Activated CD4-positive, alpha-beta memory T cell treated with anti-CD3 and anti-CD28 coated beads for 36 hours (primary cell): ENCODE results near the gene TTLL6. TPM values are rescaled to one million over a fixed set of nuclear protein-coding genes. Genes with fewer than 3 reads are reported as not detected.

Experiments
- CTCF ChIA-PET: fragments of 350-600 bp; sonication (Branson Sonifier 250); formaldehyde crosslinking; loops from one replicate; lab custom pipeline; 2021; ENCODE audit warnings: antibody characterized with exemption, inconsistent platforms; lab: Charles Lee
- POLR2A ChIA-PET: fragments of 350-600 bp; sonication (Branson Sonifier 250); formaldehyde crosslinking; loops from one replicate; lab custom pipeline; 2021; ENCODE audit warnings: antibody characterized with exemption; lab: Charles Lee
- DNase-seq: peaks from one replicate; pipeline ENCODE4 v3.0.0-alpha.2; 2020
- H3K27ac Mint-ChIP-seq: one replicate; pipeline ENCODE4 v1.8.0; 2021; ENCODE audit warnings: mixed read lengths
- H3K27me3 Mint-ChIP-seq: one replicate; pipeline ENCODE4 v1.8.0; 2021; ENCODE audit warnings: mixed read lengths
- H3K36me3 Mint-ChIP-seq: one replicate; pipeline ENCODE4 v1.8.0; 2021; ENCODE audit warnings: mixed read lengths
- H3K4me1 Mint-ChIP-seq: one replicate; pipeline ENCODE4 v1.8.0; 2021; ENCODE audit warnings: low read depth, mixed read lengths
- H3K4me3 Mint-ChIP-seq: one replicate; pipeline ENCODE4 v1.8.0; 2021; ENCODE audit warnings: mild to moderate bottlenecking, mixed read lengths
- H3K9me3 Mint-ChIP-seq: one replicate; pipeline ENCODE4 v1.8.0; 2021; ENCODE audit warnings: mixed read lengths
- intact Hi-C: fragments of 100-400 bp; cut with micrococcal nuclease; formaldehyde crosslinking; loops from one replicate; pipeline ENCODE4 v1.15.1; 2023
- total RNA-seq, 2 experiments: library from RNA; stranded (reverse); gene quantifications; one replicate each; pipeline ENCODE4 v1.2.3, GENCODE V29; 2021

Gene TTLL6
- total RNA-seq, 2 experiments from 2014 or later: not detected

- Mint-ChIP-seq H3K4me3 (no peak overlapping the region), H3K27me3 (peaks cover 90% of the 10 kb centered on the region), H3K4me1 (peaks cover 36% of the 10 kb centered on the region), H3K36me3 (peaks cover 2% of the 10 kb centered on the region), H3K27ac (no peak overlapping the region), H3K9me3 (no peaks in the 10 kb centered on the region)
- ChIA-PET CTCF (interaction anchor here (0.5 to 4.4 kb wide), 46 partner anchors 8 to 503 kb away, joined by 3 to 57 read pairs (median 4); partner anchors contain the start of gene TTLL6), POLR2A (interaction anchor here (1.5 kb wide), 1 partner anchor 98 kb away, joined by 6 read pairs; the partner anchor contains the start of gene HOXB9)
- DNase-seq: peak; percentile 87
- intact Hi-C loops: loop anchor here (2.0 to 10.0 kb wide), 6 partner anchors 28 to 270 kb away; partner anchors contain the start of genes HOXB8 and IGF2BP1
Measured at GRCh38 chr17:48724251-48725003, 92.6 kb downstream of the TTLL6 start.

DNA sequence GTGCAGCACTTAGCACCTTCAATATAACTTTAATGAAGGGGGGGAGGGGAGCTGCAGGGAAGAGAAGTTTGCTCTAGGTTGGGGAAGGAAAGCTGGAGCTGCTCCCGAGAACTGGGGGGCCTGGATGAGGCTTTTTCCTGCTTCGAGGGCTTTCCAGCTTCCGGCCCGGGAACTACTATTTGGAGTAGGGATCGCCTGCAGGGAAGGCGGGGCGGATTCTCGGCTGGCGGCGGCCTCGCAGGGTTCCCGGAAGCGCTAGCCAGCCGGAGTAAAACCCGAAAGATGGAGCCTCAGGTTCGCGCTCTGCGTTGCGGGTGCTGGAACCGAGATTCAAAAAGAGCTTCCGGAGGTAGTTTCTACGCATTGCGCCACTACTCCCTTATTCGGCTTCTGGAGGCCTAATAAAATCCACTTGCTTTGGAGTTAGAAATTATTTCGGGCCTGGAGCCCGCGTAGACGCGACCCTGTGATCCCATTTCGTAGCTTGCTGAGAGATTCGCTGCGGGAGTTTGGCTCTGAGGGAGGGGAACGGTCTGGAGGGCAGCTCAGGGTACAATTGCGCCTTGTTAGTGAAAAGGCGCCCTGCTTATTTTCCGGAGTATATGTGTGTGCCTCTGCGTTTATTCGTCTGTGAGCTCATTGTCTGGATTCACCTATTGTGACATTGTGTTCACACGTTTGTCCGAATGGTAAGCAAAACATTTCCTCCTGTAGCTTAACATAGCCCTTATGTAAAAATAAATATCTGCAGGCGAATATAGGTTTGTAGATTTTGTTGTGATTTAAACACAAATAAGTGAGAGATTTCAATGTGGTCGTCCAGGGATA lies 93.4 kb downstream of the TTLL6 start:
- Mint-ChIP-seq H3K9me3 (no peaks in the 10 kb centered on the region), H3K36me3 (peaks cover 2% of the 10 kb centered on the region), H3K27me3 (peaks cover 90% of the 10 kb centered on the region), H3K4me3 (peak overlapping the region; percentile 17), H3K27ac (no peak overlapping the region), H3K4me1 (peaks cover 37% of the 10 kb centered on the region)
- DNase-seq: peak; percentile 34
- CTCF ChIA-PET: interaction anchor here (0.5 to 4.4 kb wide), 38 partner anchors 9 to 1955 kb away, joined by 3 to 57 read pairs (median 4); partner anchors contain the start of gene TTLL6
- intact Hi-C loops: loop anchor here (2.0 to 10.0 kb wide), 6 partner anchors 29 to 271 kb away; partner anchors contain the start of genes HOXB8 and IGF2BP1
- POLR2A ChIA-PET: interaction anchor here (1.5 kb wide), 1 partner anchor 98 kb away, joined by 6 read pairs; the partner anchor contains the start of gene HOXB9

GRCh38 chr17:48722915-48723422 lies 94.1 kb downstream of the TTLL6 start, which contains the start of gene PRAC2:
Gene PRAC2, plus strand, starts transcription at chr17:48723185. Its CDS starts 1,226 bp downstream, at chr17:48724411.
- no peak within 1 kb of the TSS for H3K27ac Mint-ChIP-seq
- POLR2A ChIA-PET: interaction anchor here (1.5 kb wide), 1 partner anchor 97 kb away, joined by 6 read pairs; the partner anchor contains the start of gene HOXB9

GRCh38 chr17:48722201-48722907 lies 94.7 kb downstream of the TTLL6 start, which contains the start of gene PRAC1:
Gene PRAC1, minus strand, starts transcription at chr17:48722518. Its CDS starts 126 bp downstream, at chr17:48722392.
- Mint-ChIP-seq H3K9me3 (no peaks in the 10 kb centered on the region), H3K36me3 (peaks cover 2% of the 10 kb centered on the region), H3K27ac (no peak within 1 kb of the TSS), H3K27me3 (peaks cover 92% of the 10 kb centered on the region), H3K4me1 (peaks cover 36% of the 10 kb centered on the region), H3K4me3 (no peak within 1 kb of the TSS)
- DNase-seq: no peak
- ChIA-PET CTCF (interaction anchor here (1.1 to 4.4 kb wide), 8 partner anchors 12 to 162 kb away, joined by 3 to 49 read pairs (median 8); no protein-coding TSS in a partner anchor), POLR2A (no interaction called here)
- intact Hi-C loops: loop anchor here (5.0 to 10.0 kb wide), 4 partner anchors 45 to 272 kb away; partner anchors contain the start of genes HOXB8 and IGF2BP1

More at GRCh38 chr17:48722915-48723422, 94.1 kb downstream of the TTLL6 start, which contains the start of gene PRAC2:
- intact Hi-C loops: loop anchor here (5.0 to 10.0 kb wide), 4 partner anchors 46 to 272 kb away; partner anchors contain the start of genes HOXB8 and IGF2BP1
- Mint-ChIP-seq H3K27me3 (peaks cover 92% of the 10 kb centered on the region), H3K4me1 (peaks cover 37% of the 10 kb centered on the region), H3K9me3 (no peaks in the 10 kb centered on the region), H3K4me3 (peak within 1 kb of the TSS; percentile 17), H3K36me3 (peaks cover 2% of the 10 kb centered on the region)
- DNase-seq: no peak
- CTCF ChIA-PET: interaction anchor here (0.7 to 4.4 kb wide), 13 partner anchors 12 to 166 kb away, joined by 3 to 57 read pairs (median 9); no protein-coding TSS in a partner anchor

- Mint-ChIP-seq H3K36me3 (peaks cover 2% of the 10 kb centered on the region), H3K27me3 (peaks cover 90% of the 10 kb centered on the region), H3K27ac (no peak overlapping the region), H3K4me1 (peaks cover 32% of the 10 kb centered on the region), H3K9me3 (no peaks in the 10 kb centered on the region), H3K4me3 (no peak overlapping the region)
- intact Hi-C loops: loop anchor here (5.0 to 10.0 kb wide), 4 partner anchors 44 to 274 kb away; partner anchors contain the start of genes HOXB8 and IGF2BP1
- POLR2A ChIA-PET: no interaction called here
- CTCF ChIA-PET: interaction anchor here (1.1 to 1.4 kb wide), 3 partner anchors 106 to 164 kb away, joined by 3 read pairs; partner anchors contain the start of gene HOXB8
- DNase-seq: no peak
Measured at GRCh38 chr17:48721009-48721402, 96.0 kb downstream of the TTLL6 start.

DNA sequence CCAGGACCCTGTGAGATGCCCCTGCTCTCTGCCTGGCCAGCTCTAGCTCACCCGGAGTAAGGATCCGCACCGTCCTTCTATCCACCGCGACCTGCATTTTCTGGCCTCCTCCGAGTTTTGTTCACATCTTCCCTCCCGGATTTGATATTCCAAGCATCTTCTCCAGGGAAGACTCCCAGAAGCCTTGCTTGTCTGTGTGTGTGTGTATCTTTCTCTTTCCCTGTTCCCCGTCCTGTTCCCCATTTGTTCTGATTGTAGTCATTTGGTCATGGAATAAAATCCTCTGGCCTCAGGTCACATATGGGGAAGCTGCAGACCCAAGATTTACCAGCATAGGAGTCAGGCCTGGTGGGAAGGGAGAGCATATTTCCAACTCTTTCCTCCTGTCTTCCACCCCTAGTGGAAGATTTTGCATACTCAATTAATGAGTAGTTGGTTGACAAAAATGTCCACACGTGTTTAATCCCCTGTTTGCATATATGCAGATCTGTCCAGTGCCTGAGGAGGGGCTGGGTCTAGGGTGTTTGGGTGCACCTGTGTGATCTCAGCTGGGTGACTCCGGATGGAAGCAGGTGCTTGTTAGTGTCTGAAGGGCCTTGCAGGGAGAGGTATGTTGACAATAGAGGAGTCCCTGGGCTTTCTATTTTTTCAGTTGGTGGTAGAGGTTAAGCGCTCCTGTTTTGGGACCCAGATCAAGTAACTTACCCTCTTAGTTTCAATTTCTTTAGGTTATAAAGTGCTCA lies 96.6 kb downstream of the TTLL6 start:
- CTCF ChIA-PET: interaction anchor here (0.8 to 1.5 kb wide), 11 partner anchors 8 to 165 kb away, joined by 3 to 5 read pairs (median 3); partner anchors contain the start of genes HOXB13, HOXB5 and HOXB8
- Mint-ChIP-seq H3K27me3 (peaks cover 88% of the 10 kb centered on the region), H3K4me3 (peak overlapping the region; percentile 40), H3K36me3 (peaks cover 2% of the 10 kb centered on the region), H3K9me3 (no peaks in the 10 kb centered on the region), H3K4me1 (peaks cover 32% of the 10 kb centered on the region), H3K27ac (peak overlapping the region; percentile 36)
- POLR2A ChIA-PET: no interaction called here
- intact Hi-C loops: loop anchor here (5.0 to 10.0 kb wide), 4 partner anchors 43 to 274 kb away; partner anchors contain the start of genes HOXB8 and IGF2BP1
- no peak for DNase-seq

DNA sequence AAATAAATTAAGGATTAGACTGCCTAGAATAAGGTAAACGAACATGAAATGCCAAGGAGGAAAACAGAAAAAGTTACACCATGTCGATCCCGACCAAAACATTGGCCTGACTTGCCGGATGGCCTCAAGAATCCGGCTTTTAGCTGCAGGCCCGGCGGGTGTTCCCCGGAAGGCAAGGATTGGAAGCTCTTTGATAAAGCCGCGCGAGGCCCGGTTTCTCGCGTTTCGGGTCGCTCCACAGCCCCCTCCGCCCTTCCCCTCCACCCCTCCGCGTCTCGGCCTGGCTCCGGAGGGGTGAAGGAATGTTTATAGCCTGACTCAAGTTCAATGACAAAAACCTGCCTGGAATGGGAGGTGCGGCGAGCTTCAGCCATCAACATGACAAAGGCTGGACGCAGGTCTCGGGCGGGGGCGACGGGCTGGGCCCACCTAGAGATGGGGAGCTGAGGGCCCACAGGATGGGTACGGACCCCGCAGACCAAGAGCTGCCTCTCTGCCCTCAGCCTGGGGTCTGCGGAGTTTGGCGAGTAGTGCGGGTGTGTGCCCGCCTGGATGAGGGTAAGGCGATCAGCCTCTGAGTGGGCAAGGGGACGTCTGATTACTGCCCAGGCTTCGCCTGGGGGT lies 97.3 kb downstream of the TTLL6 start:
- peak overlapping the region; percentile 36 for H3K27ac Mint-ChIP-seq
- H3K27me3 Mint-ChIP-seq: peaks cover 82% of the 10 kb centered on the region
- peaks cover 2% of the 10 kb centered on the region for H3K36me3 Mint-ChIP-seq
- peaks cover 28% of the 10 kb centered on the region for H3K4me1 Mint-ChIP-seq
- DNase-seq: no peak
- H3K9me3 Mint-ChIP-seq: no peaks in the 10 kb centered on the region
- peak overlapping the region; percentile 40 for H3K4me3 Mint-ChIP-seq
- ChIA-PET CTCF (interaction anchor here (0.8 to 1.5 kb wide), 10 partner anchors 9 to 166 kb away, joined by 3 to 5 read pairs (median 3); partner anchors contain the start of genes HOXB13, HOXB5 and HOXB8), POLR2A (no interaction called here)
- intact Hi-C loops: loop anchor here (5.0 to 10.0 kb wide), 4 partner anchors 42 to 275 kb away; partner anchors contain the start of genes HOXB8 and IGF2BP1

DNA sequence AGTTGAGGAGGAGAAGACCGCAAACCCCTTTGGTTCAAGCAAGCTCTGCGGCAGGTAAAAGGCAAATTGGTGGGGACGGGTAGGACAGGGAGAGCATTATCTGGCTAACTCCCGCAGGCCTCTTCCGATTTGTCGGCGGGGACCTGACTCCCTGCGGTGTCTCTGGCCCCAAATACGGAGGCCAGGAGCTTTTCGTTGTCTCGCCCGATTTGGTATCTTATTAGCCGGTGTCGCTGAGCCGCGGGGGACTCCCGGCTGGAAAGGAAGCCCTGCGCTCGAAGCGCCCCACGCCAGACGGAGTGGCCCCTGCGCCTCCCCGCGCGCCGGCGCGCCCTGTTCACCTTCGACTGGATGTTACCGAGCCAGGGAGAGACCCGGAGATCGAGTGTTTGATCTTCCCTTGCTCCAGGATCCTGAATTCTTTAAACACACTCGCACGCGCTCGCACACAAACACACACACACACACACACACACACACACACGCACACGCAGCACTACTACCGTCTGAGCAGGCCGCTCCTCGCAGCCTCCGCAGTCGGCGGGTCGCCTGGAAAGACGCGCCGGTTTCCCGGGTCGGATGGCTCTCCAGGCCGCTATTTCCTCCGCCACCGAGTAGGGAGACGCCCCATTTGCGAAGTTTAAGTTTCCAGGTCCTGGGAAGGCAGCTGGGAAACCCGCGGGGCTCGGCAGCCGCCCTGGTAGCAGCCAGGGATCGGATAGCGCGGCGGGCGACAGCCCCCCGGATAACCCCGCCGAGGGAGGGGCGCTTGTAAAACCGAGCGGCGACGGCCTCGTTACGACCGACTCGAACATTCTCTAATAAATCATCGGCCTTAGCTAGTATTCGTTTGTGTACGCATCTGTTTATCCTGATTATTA lies 98.0 kb downstream of the TTLL6 start:
- CTCF ChIA-PET: interaction anchor here (0.8 to 1.5 kb wide), 10 partner anchors 10 to 160 kb away, joined by 3 to 5 read pairs (median 4); partner anchors contain the start of genes HOXB13 and HOXB5

More for the DNA sequence above, 98.0 kb downstream of the TTLL6 start:
- POLR2A ChIA-PET: interaction anchor here (1.3 kb wide), 1 partner anchor 27 kb away, joined by 3 read pairs; no protein-coding TSS in a partner anchor
- Mint-ChIP-seq H3K4me3 (peak overlapping the region; percentile 33), H3K4me1 (peaks cover 21% of the 10 kb centered on the region), H3K9me3 (no peaks in the 10 kb centered on the region), H3K27ac (peak overlapping the region; percentile 5), H3K36me3 (peaks cover 2% of the 10 kb centered on the region), H3K27me3 (peaks cover 78% of the 10 kb centered on the region)
- DNase-seq: no peak
- intact Hi-C loops: no loop called here
